NT2/D1 (cell line): ENCODE data around the gene ZFP64.

Source experiments
- SUZ12 ChIP-seq: IDR thresholded peaks from 2 replicates; pipeline ENCODE4 v1.6.1; 2011; ENCODE audit not compliant: insufficient read length, insufficient read depth; ENCODE audit errors: extremely low read depth
- YY1 ChIP-seq: IDR thresholded peaks from 2 replicates; pipeline ENCODE4 v1.6.1; 2011; ENCODE audit not compliant: insufficient read length, insufficient read depth
- ZNF274 ChIP-seq: IDR thresholded peaks from 2 replicates; pipeline ENCODE4 v1.6.1; 2011; ENCODE audit warnings: mild to moderate bottlenecking, low read depth, low read length

DNA sequence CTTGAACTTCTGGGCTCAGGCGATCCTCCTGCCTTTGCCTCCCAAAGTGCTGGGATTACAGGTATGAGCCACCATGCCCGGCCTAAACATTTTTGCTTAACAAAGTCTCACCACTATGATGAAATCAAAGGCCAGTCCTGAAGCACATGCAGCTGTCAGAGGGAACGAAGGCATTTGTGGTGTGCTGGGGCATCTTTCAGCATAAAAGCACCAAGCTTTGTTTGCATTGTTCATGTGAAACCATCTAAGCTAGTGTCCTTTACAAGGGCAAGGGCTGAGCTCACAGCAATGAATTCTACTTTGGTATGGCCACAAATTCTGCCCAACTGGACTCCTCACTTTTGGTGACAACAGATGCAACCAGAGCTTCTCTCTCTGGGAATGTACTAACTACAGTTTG, 66.8 kb downstream of the ZFP64 start:
- TF ChIP-seq YY1: no peak
- TF ChIP-seq SUZ12: no peak
- TF ChIP-seq ZNF274: no peak
